Endothelial cell of umbilical vein (primary cell): ENCODE results near the gene PAQR6. TPM values are rescaled to one million over a fixed set of nuclear protein-coding genes. Genes with fewer than 3 reads are reported as not detected.

ENCODE experiments used
- BruUV-seq: library from RNA; stranded (reverse); fragments of 400-500 nt; replicated peaks from 2 replicates; lab custom pipeline; 2021; lab: Mats Ljungman, UMichigan
- CTCF ChIA-PET: fragments of 300-600, 350-600 bp; sonication (Branson Sonifier 250); formaldehyde crosslinking; loops from one replicate; lab custom pipeline; 2021; ENCODE audit warnings: antibody characterized with exemption, inconsistent platforms; lab: Charles Lee
- POLR2A ChIA-PET: fragments of 300-600, 350-600 bp; sonication (Branson Sonifier 250); formaldehyde crosslinking; loops from one replicate; lab custom pipeline; 2021; ENCODE audit warnings: antibody characterized with exemption, inconsistent platforms; lab: Charles Lee
- DNase-seq: peaks from one replicate; pipeline ENCODE4 v3.0.0-alpha.2; 2011; ENCODE audit warnings: low read depth, low spot score
- FAIRE-seq: peaks from 2 replicates; lab custom pipeline; 2011; peaks lifted over from hg19 to GRCh38; lab: Jason Lieb, UNC
- H2AFZ ChIP-seq: 2 replicates; pipeline ENCODE4 v1.6.0; 2012; ENCODE audit warnings: low read depth, low read length, control low read depth, inconsistent platforms
- H3K27ac ChIP-seq: 2 replicates; pipeline ENCODE4 v1.5.1; 2011; ENCODE audit warnings: low read depth, mild to moderate bottlenecking, control low read depth, low read length, moderate library complexity; ENCODE audit not compliant: insufficient read depth
- H3K27me3 ChIP-seq, 2 experiments: 2 replicates each; pipeline versions ENCODE4 v1.6.0 to v1.6.1; 2011; ENCODE audit warnings: low read length in 2 of 2, mixed read lengths in 1 of 2; ENCODE audit not compliant: control insufficient read depth in 2 of 2, insufficient read depth in 2 of 2
- H3K36me3 ChIP-seq, 2 experiments: 2 replicates in 1 of 2; 3 replicates in 1 of 2; pipeline ENCODE4 v1.5.1; 2011; ENCODE audit warnings: low read length in 2 of 2, mild to moderate bottlenecking in 1 of 2, moderate library complexity in 1 of 2; ENCODE audit not compliant: control insufficient read depth in 2 of 2, insufficient read depth in 2 of 2; ENCODE audit errors: extremely low read depth in 1 of 2
- H3K4me1 ChIP-seq: 3 replicates; pipeline ENCODE4 v1.5.1; 2011; ENCODE audit warnings: mild to moderate bottlenecking, low read length; ENCODE audit not compliant: control insufficient read depth, insufficient read depth; ENCODE audit errors: extremely low read depth
- H3K4me2 ChIP-seq: 2 replicates; pipeline ENCODE4 v1.6.1; 2011; ENCODE audit warnings: low read length, control low read depth, mixed read lengths; ENCODE audit not compliant: insufficient read depth
- H3K4me3 ChIP-seq, 3 experiments: fragments of 200-600 bp in 1 of 3; sonication (generic), shearing (Covaris generic) in 1 of 3; replicated peaks in 1 of 3; 2 replicates each; pipeline ENCODE4 v1.5.1; 2011 to 2016; ENCODE audit warnings: control low read depth in 3 of 3, low read length in 3 of 3, mild to moderate bottlenecking in 2 of 3, inconsistent platforms in 1 of 3, low read depth in 1 of 3, moderate library complexity in 1 of 3; ENCODE audit not compliant: insufficient read depth in 1 of 3
- H3K79me2 ChIP-seq: 2 replicates; pipeline ENCODE4 v1.6.0; 2012; ENCODE audit warnings: low read length, inconsistent platforms; ENCODE audit not compliant: control insufficient read depth, insufficient read depth
- H3K9ac ChIP-seq: replicated peaks from 2 replicates; pipeline ENCODE3; 2011; ENCODE audit warnings: low read length, control low read depth; ENCODE audit not compliant: insufficient read depth; ENCODE audit errors: extremely low read depth
- H3K9me1 ChIP-seq: replicated peaks from 3 replicates; pipeline ENCODE4 v1.6.0; 2011; ENCODE audit warnings: mild to moderate bottlenecking, low read length; ENCODE audit not compliant: control insufficient read depth, insufficient read depth; ENCODE audit errors: extremely low read depth
- H3K9me3 ChIP-seq: replicated peaks from 2 replicates; pipeline ENCODE4 v1.5.1; 2012; ENCODE audit warnings: low read length, inconsistent platforms; ENCODE audit not compliant: control insufficient read depth, insufficient read depth
- H4K20me1 ChIP-seq: replicated peaks from 2 replicates; pipeline ENCODE3; 2011; ENCODE audit warnings: mild to moderate bottlenecking, low read length; ENCODE audit not compliant: control insufficient read depth, insufficient read depth; ENCODE audit errors: extremely low read depth
- CTCF ChIP-seq, 2 donors: IDR thresholded peaks; 1 replicate in 1 of 2; 2 replicates in 1 of 2; pipeline ENCODE4 v1.5.1; 2011; ENCODE audit warnings: low read length in 2 of 2, mild to moderate bottlenecking in 2 of 2, moderate library complexity in 2 of 2, control low read depth in 1 of 2, inconsistent platforms in 1 of 2, low read depth in 1 of 2; ENCODE audit not compliant: insufficient read depth in 1 of 2; ENCODE audit errors: extremely low read depth in 1 of 2
- EZH2 ChIP-seq: IDR thresholded peaks from 2 replicates; pipeline ENCODE4 v1.6.1; 2012; ENCODE audit warnings: borderline replicate concordance, low read depth, mild to moderate bottlenecking, moderate library complexity, low read length, inconsistent platforms; ENCODE audit not compliant: severe bottlenecking
- FOS ChIP-seq: IDR thresholded peaks from 2 replicates; pipeline ENCODE4 v1.6.1; 2011; ENCODE audit warnings: mild to moderate bottlenecking, low read length, moderate library complexity, borderline replicate concordance; ENCODE audit not compliant: insufficient read depth
- GATA2 ChIP-seq: IDR thresholded peaks from 2 replicates; pipeline ENCODE4 v1.7.0; 2011; ENCODE audit warnings: low read depth, mild to moderate bottlenecking, moderate library complexity, mixed read lengths, low read length; ENCODE audit not compliant: insufficient read length, insufficient read depth
- MAX ChIP-seq: IDR thresholded peaks from 2 replicates; pipeline ENCODE4 v1.6.1; 2011; ENCODE audit not compliant: insufficient read depth, insufficient read length
- MYC ChIP-seq: IDR thresholded peaks from one replicate; pipeline ENCODE4 v1.6.1; 2011; ENCODE audit warnings: mild to moderate bottlenecking, low read depth, low read length
- POLR2A ChIP-seq: IDR thresholded peaks from 2 replicates; pipeline ENCODE4 v1.6.1; 2012; ENCODE audit warnings: low read depth, mild to moderate bottlenecking, control low read depth, low read length
- POLR2AphosphoS5 ChIP-seq: IDR thresholded peaks from 2 replicates; pipeline ENCODE4 v1.6.1; 2012; ENCODE audit warnings: low read depth, mild to moderate bottlenecking, control low read depth, low read length, moderate library complexity; ENCODE audit not compliant: insufficient read depth
- dilution Hi-C: fragments of 300-500 bp; cut with MboI; formaldehyde crosslinking; loops from one replicate; pipeline ENCODE4 v1.15.0; 2019; ENCODE audit warnings: low sequenced_read_pairs; ENCODE audit not compliant: extremely low pct_ligation_motif_present
- intact Hi-C: fragments of 100-400 bp; cut with micrococcal nuclease; formaldehyde crosslinking; loops from one replicate; pipeline ENCODE4 v1.10.0; 2022
- polyA plus RNA-seq, 4 experiments: library from polyadenylated mRNA; depleted of rRNA in 3 of 4; stranded (reverse) in 3 of 4; unstranded in 1 of 4; fragments of >200 nt; gene quantifications; 2 replicates each; pipeline versions ENCODE4 v1.2.1 to v1.2.3, GENCODE V29; 2011 to 2012; ENCODE audit warnings: missing spikeins in 1 of 4
- total RNA-seq: library from RNA; stranded (reverse); gene quantifications from 2 replicates; pipeline ENCODE4 v1.2.3, GENCODE V29; 2021

The PAQR6 gene
- total and polyA plus RNA-seq, 2 donors (not counting 3 experiments of a cell fraction or from before 2014, with no cell fraction given): 1.6 to 2.2 TPM

- H4K20me1 ChIP-seq: no peaks in the 10 kb centered on the region
- peaks cover 0 to 4% of the 10 kb centered on the region in 2 experiments for H3K36me3 ChIP-seq
- H3K9me3 ChIP-seq: no peaks in the 10 kb centered on the region
- no peak overlapping the region for H3K27ac ChIP-seq
- dilution Hi-C loops: no loop called here
- TF ChIP-seq POLR2AphosphoS5: no peak
- TF ChIP-seq MYC: no peak
- TF ChIP-seq GATA2: no peak
- TF ChIP-seq EZH2: no peak
- TF ChIP-seq CTCF (IDR thresholded peaks at IDR 0.05; ENCODE audit: extremely low read depth in 1 of 2, insufficient read depth in 1 of 2, low read depth in 1 of 2, low read length in 2 of 2): no peak
- no peak for TF ChIP-seq MAX
- TF ChIP-seq FOS: no peak
- no peak for TF ChIP-seq POLR2A
- peaks cover 6% of the 10 kb centered on the region for H3K4me1 ChIP-seq
- H3K9ac ChIP-seq: no peak overlapping the region
- FAIRE-seq (no peak), DNase-seq (no peak)
- H3K27me3 ChIP-seq: no peaks in the 10 kb centered on the region
- BruUV-seq: no TSS peak
- H3K9me1 ChIP-seq: no peaks in the 10 kb centered on the region
- no peak overlapping the region for H3K4me2 ChIP-seq
- POLR2A ChIA-PET: no interaction called here
- no peak overlapping the region for H3K4me3 ChIP-seq
- peaks cover 2% of the 10 kb centered on the region for H3K79me2 ChIP-seq
- intact Hi-C loops: no loop called here
- CTCF ChIA-PET: no interaction called here
- no peak overlapping the region for H2AFZ ChIP-seq
Measured at GRCh38 chr1:156289857-156290256, 42.0 kb upstream of the PAQR6 start.
